ENCODE measurements around the gene RRM2.

Gene RRM2

DNA sequence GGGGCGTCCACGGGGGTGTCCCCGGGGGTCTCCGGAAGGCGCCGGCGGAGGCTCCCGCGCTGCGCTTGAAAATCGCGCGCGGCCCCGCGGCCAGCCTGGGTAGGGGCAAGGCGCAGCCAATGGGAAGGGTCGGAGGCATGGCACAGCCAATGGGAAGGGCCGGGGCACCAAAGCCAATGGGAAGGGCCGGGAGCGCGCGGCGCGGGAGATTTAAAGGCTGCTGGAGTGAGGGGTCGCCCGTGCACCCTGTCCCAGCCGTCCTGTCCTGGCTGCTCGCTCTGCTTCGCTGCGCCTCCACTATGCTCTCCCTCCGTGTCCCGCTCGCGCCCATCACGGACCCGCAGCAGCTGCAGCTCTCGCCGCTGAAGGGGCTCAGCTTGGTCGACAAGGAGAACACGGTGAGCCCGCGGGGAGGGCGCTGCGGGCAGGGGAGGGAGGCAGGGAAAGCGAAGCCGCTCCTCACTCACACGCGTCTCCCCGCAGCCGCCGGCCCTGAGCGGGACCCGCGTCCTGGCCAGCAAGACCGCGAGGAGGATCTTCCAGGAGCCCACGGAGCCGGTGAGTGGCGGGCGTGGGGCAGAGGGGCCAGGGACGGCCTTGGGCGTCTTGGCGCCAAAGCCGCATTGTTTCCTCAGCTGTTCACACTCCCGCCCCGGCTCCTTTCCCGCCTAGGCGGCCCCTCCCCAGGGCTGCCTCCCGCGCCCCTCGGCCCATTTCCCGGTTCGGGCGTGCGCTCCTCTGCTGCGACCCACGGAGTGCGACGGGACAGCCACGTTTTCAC, at the start of gene RRM2:
Gene RRM2, plus strand, starts transcription at position 240 of the 781 bp plus-strand sequence. Its CDS starts 60 bp downstream, at position 300.
- DNase-seq: peak; percentile 97

DNA sequence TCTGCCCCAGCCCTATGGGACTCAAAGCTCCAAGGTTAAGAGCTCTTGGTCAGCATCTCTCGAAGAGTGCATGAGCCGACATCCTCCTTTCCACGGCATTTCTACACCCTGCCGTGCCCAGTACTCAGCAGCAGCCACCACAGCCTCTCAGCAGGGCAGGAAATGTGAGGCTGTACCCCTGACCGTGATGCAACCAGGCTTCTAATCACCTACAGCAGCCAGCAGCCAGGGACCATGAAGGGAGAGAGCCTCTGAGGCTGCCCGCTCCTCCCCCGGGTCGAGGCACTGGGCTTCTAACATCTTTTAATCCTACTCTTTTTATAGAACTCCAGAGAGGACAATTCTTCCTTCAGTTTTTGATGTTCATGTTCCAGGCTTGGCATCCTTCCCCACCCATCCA, 48.8 kb upstream of the RRM2 start:
- DNase-seq: no peak

DNA sequence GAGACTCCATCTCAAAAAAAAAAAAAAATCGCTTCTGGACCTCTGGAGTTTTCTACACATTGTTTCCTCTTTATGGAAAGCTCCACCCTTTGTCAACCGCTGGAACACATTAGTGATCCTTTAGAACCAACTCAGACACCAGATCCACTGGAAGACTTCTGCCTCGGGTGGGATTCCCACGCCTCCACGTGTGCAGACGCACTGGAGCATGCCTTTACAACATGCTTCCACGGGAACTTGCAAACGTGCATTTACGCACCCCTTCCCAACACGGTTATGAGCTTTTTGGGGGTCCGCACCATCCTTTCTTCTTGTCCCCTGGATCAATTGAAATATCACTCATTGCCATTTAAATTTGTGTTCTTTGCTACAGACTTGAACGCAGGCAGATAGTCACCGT, 47.4 kb upstream of the RRM2 start:
- no peak for DNase-seq

DNA sequence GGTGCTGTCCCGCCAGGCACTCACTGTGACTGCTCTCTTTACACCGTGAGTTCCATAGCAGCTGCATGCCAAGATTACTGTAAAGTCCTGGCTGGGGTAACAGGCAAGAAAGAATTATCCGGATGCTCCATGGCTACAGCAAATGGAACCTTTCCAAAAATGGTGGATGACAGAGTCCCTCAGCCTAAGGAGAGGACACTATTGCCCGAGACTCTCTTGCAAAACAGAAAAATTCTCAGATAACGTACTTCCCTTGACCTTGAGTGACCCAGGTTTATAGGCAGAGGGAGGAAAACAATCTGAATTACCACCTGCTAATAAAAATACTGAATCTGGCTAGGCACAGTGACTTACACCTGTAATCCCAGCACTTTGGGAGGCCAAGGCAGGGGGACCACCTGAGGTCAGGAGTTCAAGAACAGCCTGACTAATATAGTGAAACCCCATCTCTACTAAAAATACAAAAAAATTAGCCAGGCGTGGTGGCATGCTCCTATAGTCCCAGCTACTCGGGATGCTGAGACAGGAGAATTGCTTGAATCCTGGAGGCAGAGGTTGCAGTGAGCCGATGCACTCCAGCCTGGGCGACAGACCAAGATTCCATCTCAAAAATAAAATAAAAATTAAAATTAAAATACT, 46.8 kb upstream of the RRM2 start:
- no peak for DNase-seq

DNA sequence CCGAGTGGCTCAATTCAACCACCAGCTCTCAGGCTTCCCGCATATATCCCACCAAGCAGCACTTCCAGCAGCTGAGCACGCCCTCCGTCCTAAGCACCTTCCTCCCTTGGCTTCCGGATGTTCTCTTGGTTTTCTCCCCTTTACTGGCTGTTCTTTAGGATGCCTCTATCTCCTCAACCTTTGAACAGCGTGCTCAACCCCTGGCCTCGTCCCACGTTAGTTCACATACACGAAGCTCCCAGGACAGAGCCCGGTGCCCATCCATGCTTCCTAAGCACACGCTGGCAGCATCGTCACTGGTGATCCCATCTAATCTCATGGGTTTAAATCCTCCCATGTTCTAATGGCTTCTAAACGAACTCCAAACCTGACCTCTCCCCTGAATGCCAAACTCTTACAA, 46.0 kb upstream of the RRM2 start:
- DNase-seq: no peak

DNA sequence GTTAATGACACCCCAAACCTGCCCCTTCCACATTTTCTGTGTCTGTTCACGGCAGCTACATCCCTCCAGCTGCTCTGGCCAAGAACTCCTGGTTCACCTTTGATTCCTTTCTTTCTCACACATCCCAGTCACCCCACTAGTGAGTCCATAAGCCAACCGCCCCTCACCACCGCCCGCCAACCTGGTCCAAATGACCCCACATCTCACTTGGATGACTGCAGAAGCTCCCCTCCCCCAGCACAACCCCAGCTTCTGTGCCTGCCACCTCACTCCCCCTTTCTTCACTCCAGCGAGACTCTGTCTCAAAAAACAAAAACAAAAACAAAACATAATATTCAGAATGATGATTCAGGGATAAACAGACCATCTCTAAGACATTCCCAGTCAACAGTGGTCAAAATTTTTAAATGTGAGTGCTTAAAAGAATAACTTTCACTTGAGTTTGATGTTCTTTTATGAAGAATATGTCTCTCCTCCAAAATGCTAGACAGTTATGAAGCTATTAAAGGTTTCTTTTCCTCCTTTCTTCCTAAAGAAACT, 45.5 kb upstream of the RRM2 start:
- no peak for DNase-seq

DNA sequence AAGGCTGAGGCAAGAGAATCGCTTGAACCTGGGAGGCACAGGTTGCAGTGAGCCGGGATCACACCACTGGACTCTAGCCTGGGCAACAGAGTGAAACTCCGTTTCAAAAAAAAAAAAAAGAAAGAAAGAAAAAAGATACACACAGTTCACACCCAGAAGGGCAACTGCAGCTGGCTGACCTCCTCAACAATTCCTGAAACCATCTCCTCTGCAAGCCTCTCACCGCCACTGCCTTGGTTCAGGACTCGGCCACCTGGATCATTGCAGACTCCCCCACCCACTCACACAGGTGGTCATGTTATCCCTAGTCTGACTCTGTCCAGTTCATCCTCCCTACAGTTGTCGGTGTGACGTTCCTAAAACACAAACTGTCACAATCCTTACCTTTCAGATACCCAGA, 44.5 kb upstream of the RRM2 start:
- DNase-seq: no peak

DNA sequence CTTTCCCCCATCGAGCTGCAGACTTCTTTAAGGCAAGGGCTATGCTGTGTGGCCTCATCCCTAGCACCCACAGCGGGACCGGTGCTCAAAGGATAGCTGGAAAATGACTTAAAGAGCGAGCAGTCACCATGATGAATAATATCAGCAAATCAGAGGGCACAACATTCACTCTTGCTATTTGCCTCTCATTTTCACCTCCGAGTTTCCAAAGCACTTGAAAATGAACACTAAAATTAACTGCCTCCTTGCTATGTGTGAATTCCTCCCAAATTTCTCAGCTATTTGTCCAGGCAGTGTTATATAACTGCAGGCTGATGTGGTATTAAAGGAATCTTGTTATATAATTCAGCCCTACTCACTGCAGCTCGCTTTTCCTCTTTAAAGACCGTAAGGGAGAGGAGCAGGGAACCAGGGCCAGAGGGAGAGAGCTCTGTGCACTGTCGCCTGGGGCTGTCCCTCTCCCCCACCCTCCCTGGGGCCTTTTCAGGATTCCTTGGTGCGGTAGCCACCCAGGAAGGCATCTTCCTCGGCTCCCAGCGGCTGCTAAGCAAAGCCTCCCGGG, 43.8 kb upstream of the RRM2 start:
- DNase-seq: no peak

DNA sequence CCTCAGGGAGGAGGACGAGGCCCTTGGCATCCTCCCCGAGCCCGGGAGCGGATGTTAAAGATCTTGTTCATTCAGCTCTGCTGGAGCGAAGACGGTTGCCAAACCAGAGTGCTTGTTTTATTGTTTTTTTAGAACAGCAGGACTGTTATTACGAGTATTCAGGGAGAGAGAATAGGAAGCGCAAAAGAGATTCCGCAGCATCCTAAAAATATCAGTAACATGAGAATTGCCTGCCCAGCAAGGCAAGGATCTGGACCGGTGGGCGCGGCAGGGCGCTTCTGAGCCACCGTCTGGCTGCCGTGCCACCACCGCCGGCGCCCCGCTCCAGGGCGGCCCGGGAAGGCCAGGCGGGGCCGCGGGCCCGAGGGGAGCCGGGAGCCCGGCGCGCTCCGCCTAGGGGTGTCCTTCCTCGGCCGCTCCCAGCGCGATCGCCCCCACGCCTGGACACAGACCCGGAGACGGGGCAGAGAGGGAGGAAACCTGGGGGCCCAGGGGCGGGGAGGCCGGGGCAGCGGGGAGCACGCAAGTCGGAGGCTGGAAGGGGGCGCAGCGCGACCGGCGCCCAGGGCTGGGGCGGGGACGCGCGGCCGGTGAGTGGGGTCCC, 43.2 kb upstream of the RRM2 start:
- DNase-seq: no peak

DNA sequence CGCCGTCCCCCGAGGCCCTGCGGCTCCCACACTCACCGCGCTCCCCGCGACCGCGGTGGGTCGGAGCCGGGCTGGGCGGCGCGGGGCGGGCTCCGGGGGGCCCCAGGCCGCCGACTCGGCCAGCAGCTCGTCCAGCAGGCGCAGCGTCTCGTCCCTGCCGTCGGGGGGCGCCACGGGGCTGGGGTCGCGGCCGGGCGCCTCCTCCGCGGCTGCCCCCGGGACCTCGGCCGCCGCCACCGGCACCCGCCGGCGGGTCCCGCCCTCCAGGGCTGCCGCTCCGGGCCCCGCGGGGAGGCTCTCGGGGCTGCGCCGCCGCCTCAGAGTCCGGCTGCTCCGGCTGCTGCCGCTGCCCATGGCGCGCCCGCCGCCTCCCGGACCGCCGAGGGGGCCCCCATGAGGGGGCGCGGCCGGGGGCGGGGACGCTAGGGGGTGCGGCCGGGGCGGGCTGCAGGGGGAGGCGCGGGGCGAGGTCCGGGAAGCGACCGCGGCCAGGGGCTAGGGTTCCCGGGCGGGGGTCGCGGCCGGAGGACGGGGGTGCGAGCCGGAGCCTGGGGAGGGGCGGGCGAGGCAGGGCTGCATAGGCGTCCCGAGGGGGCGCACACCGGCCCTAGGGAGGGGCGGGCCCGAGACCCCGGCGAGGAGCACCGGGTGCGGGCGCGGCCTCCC, 42.5 kb upstream of the RRM2 start, which contains the start of gene CYS1:
Gene CYS1, minus strand, starts transcription at position 542 of the 666 bp plus-strand sequence. Its CDS starts 188 bp downstream, at position 354.
- no peak for DNase-seq

DNA sequence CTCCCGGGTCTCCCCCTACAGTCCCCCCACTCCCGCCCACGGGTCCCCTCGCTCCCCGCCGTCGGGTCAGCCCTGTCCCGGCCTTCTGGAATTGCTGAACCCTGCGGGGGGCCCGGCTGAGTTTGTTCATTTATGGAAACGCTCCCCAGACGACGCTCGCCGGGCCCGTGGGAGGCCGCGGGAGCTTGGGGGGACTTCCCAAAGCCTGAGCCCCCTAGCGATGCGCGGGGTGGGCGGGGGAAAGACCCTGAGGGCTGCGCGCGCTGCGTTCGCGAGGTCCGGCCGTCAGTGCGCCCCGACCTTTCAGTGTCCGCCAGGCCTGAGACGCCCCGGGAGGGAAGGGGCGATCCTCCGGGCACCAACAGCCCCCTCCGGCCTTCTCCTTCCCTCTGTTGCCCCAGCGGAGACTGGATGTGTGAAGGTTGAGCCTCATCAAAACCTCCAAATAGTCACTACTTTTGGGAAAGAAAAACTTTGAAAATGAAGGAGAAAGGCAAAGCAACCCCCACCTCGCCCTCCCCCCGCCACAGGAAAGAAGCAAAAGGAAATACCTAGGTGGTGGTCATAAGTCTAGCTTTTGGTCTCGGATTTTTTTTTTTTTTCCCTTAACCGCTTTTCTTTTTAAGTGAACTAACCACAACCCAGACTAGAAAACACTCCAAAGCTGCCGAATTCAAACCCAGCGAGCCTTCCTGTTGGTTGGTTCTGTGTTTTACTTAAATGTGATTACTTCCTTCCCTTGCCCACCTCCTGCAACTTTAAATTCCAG, 41.8 kb upstream of the RRM2 start:
- DNase-seq: no peak

DNA sequence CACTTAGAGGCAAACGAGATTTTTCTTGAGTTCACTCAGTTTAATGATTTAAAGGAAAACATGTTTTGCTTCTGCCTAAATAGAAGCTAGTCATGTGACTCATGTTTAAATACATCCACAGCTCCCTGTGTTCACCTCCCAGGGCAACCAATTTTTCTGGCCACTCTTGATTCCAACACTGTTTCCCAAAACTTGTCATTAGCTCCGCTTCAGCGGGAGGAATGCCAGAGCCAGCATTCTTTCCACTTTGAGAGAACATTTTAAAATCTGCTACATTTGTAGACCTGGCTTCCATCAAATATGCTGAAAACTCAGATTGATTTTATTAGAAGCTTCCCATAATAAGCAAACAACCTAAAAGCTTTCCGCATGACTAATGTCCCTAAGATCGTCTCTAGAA, 39.5 kb upstream of the RRM2 start:
- DNase-seq: no peak

DNA sequence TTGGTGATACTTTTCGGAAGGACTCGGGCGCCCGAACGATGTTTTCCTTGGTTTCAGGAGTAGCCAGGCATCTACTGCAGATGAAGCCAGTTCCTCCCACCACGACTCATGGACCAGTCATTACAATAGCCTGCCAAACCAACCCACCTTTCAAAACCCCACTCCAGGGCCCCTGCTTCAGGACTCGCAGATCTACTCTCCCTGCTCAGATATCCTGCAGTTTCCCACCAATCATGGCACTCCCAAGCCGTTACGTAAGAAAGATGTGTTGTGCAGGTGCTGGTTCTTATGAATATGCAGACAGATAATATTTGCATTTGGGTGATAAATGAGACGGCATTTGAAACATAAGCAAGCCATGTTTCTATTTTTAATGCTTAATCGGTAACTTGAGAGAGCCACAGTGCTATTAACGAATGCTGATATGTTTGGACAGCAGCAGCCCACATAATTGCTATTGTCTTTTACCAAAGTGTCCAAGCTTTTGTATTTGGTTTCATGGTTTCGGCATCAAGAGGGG, 38.8 kb upstream of the RRM2 start:
- no peak for DNase-seq

DNA sequence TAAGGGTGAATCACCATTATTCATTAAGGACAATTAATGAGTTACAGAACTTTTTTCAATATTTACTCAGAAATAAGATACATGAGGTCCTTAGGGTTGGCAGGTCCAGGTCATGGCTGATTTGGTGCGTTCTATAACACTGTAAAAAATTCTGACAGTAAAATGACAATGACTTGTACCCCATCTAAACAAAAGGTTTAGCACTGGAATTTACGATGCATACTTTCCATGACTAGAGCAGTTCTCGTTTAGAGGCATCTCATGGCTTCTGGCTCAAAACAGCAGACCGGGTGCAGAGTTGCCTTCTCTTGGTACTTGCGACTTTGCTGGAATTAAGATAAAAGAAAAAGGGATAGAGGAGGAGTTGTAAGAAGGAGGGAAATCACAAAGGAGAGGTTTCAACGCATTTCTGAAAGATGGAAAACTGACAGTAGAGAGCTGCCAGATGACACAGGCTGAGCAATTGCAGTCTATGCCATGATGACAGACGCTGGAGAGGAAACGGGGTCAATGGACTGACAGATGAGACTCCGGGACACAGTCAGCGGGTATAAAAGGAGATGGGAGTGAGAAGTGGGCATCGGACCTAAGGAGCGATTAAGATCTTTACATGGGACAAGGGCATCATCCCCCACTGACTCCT, 38.2 kb upstream of the RRM2 start:
- no peak for DNase-seq

DNA sequence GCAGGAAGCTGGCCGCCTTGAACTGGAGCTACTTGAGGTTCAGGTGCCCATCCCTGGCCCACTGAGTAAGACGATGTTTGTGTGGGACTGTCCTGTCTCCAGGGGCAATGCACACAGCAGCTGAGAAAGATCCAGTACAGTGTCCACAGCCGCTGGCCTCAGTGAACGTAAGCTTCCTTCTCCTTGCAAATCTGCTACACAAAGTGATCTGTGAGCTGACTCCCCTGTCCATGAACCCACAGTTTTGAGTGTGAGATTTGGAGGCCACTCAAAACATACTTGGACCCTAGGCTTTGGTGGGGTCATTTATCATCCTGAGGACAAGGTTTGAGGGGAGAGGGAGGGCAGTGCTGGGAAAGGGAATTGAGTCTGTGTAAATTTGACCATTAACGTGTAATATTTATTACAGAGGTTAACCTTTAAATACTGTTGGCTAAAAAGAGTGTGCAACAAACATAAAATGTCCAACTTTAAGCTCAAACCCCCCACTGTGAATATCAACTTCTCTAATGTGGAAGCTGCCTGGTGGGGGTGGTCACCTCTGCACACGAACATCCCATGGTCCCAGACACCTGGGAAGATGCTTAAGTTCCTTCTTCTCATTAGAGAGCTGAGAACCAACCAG, 37.4 kb upstream of the RRM2 start:
- DNase-seq: no peak

DNA sequence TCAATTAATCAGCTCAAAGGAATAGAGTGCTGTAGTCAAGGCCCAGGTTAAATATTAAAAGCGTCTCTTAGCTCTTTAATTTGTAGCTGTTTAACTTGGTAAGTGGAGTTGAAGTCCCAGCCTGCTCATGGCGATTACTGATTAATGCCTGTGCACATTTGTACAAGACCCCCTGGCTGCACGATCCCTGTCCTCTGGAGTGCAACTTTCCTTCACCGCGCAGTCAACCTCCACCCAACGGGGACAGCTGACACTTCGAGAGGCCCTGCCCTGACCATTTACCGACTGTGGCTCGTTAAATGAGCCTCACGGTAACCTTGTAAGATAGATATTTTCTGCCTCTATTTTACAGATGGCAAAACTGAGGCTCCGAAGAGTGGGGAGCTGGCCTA, 36.9 kb upstream of the RRM2 start:
- no peak for DNase-seq

DNA sequence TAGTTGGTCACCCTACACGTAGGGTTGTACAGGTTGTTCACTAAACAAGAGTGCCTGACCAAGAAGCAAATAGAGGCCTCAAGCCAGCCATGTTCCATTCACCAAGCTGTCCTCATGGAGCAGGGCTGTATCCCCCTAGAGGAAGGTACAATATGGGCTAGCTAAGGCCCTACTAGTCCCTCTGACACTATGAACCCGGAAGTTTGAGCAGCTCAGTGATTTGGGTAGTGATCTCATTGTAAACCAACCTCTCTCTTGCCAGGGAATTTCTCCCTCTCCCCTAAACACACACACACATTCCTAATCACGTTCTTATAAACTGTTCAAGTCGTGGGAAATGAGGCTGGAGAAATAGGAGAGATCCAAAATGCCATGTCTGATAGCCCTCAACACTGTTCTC, 35.6 kb upstream of the RRM2 start:
- DNase-seq: no peak

DNA sequence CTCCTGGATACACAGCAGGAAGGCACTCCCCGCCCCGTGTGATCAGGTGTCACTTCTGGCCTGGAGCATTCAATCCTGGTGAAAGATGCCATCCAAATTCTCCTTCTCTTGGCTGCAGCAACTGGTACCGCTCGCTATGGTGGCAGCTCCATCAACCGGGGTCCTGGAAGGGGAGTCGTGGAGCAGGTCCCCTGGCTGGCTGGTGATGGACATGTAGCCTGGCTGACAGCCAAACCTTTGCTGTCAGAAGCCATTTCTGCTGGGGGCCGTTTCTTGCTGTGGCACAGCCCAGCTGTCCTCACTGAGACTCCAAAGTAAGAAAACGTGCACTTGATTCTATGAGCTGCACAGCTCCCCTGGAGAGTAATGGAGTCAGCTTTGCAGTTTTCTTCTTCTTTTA, 35.2 kb upstream of the RRM2 start:
- DNase-seq: no peak

DNA sequence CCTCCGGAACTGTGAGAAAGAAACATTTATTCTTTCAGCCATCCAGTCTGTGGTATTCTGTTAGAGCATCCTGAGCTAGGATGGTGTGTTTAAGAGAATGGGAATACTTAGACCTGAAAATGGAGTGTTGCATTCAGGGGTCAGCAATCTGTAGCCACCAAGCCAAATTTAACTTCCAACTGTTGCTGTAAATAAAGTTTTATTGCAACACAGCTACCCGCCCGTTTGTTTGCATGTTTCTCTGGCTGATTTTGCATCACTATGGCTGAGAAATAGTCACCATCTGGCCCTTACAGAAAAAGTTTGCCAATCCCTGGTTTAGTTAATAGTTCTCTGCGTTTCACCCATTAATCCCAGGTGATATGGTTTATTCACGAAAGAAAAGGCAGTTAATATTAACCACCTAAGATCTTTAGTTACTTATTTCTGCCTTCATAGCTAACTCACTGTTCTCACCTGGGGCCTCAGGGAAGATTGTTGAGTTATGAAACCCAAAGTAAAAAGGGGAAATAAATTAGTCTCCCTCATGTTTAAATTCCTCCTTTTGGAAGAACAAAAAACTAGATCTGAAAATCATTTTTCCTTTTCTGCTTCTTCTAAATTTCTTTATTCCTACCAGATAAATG, 32.9 kb upstream of the RRM2 start:
- DNase-seq: no peak

DNA sequence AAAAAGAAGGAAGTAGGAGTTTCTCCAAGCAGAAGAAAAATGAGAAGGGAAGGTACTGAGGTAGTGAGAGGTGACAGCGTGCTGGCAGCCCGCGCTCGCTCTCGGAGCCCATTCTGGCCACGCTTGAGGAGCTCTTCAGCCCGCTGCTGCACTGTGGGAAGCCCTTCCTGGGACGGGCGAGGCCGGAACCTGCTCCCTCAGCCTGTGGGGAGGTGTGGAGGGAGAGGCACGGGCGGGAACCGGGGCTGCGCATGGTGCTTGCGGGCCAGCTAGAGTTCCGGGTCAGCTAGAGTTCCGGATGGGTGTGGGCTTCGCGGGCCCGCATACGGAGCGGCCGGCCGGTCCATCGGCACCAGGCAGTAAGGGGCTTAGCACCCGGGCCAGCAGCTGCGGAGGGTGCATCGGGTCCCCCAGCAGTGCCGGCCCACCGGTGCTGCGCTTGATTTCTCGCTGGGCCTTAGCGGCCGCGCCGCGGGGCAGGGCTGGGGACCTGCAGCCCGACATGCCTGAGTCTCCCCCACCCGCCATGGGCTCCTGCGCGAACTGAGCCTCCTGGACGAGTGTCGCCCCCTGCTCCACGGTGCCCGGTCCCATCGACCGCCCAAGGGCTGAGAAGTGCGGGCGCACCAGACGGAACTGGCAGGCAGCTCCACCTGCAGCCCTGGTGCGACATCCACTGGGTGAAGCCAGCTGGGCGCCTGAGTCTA, 31.2 kb upstream of the RRM2 start:
- peak; percentile 32 for DNase-seq

Measured in hematopoietic multipotent progenitor cell treated with erythropoietin and hydrocortisone succinate and interleukin-3 and kit ligand, for 8 days (in vitro differentiated cells).